Measurements from ENCODE around the gene STAU1. TPM values are rescaled to one million over a fixed set of nuclear protein-coding genes. Genes with fewer than 3 reads are reported as not detected.
"Not testable (repeated sequence)": the region's sequence is repeated elsewhere in the genome, so short reads cannot be mapped to it uniquely, and the experiment has no call there.

Gene STAU1
- polyA plus RNA-seq, 2 donors, result 19.2 to 30.4 TPM

DNA sequence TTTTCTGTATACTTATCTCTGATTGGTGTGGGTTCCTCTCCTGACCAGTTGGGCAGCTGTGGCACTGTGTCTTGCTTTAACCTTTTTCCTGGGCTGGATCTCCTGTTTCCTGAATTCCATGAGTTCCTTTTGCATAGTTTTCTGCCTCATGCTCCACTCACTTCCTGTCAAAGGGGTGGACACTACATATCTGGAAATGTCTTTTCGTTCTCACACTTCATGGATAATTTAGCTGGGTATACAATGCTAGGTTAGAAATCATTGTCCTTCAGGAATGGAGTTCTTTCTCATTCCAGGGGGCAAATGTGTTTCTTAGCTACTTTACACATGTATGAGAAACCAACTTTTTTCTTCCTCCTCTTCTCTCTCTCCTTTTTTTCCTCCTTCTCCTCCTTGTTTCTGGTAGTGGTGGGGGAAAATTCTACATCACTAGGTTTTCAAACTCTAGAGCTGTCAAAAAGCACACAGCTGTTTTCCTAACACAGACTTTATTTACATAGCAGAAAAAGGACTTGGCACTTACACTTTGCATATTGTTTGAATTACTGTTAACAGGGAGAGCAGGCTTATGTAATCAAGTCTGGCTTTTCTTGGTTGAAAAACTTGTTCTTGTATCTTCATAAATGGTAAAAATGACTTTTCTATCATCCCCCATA, 22.1 kb upstream of the STAU1 start:
- Histone ChIP-seq H3K27me3 (ENCODE audit: control insufficient read depth in 1 of 2, insufficient read depth in 2 of 2, low read length in 2 of 2) (no peaks in the 10 kb centered on the region), H3K4me1 (ENCODE audit: control insufficient read depth in 2 of 2, insufficient read depth in 2 of 2, low read length in 1 of 2) (no peaks in the 10 kb centered on the region), H3K9me3 (ENCODE audit: control insufficient read depth in 2 of 2, insufficient read depth in 1 of 2, low read depth in 1 of 2, low read length in 1 of 2) (no peaks in the 10 kb centered on the region), H3K4me3 (ENCODE audit: low read depth in 1 of 2, low read length in 2 of 2) (no peak overlapping the region), H3K36me3 (ENCODE audit: control insufficient read depth in 2 of 2, insufficient read depth in 2 of 2, low read length in 1 of 2) (no peaks in the 10 kb centered on the region), H3K27ac (ENCODE audit: low read depth in 2 of 2, low read length in 1 of 2) (no peak overlapping the region)
- WGBS, 2 donors, result 59 to 87% methylated on average over 1 of the region's 1 CpG

DNA sequence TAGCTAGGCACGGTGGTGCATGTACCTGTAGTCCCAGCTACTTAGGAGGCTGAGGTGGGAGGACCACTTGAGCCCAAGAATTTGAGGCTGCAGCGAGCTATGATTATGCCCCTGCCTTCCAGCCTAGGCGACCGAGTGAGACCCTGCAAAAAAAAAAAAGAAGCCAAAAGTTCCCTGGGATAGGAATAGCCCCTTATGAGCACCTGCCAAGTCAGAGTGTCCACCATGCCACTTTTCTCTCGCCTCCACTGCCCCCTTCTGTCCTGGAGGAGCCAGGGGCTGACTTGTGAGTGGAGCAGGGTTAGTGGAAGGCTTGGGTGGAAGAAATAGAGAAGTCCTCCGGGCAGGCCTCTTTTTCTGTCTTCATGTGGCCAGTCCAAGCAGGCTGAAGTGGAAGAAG, 18.9 kb upstream of the STAU1 start:
- Histone ChIP-seq H3K4me1 (ENCODE audit: control insufficient read depth in 2 of 2, insufficient read depth in 2 of 2, low read length in 1 of 2) (no peaks in the 10 kb centered on the region), H3K4me3 (ENCODE audit: low read depth in 1 of 2, low read length in 2 of 2) (no peak overlapping the region)
- WGBS, 2 donors, result 90 to 91% methylated on average over 6 of the region's 6 CpGs

DNA sequence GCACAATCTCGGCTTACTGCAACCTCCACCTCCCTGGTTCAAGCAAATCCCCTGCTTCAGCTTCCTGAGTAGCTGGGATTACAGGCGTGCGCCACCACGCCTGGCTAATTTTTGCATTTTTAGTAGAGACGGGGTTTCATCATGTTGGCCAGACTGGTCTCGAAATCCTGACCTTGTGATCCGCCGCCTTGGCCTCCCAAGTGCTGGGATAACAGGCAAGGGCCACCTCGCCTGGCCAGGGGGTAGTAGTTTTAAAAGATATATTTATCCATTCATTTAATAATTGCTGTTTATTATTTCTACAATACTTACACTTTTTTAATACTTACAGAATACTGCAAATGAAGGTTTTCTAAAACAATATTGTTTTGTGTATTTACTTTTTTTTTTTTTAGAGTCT, 15.6 kb upstream of the STAU1 start:
- Histone ChIP-seq H3K27me3 (ENCODE audit: control insufficient read depth in 1 of 2, insufficient read depth in 2 of 2, low read length in 2 of 2) (no peaks in the 10 kb centered on the region), H3K4me1 (ENCODE audit: control insufficient read depth in 2 of 2, insufficient read depth in 2 of 2, low read length in 1 of 2) (no peaks in the 10 kb centered on the region), H3K4me3 (ENCODE audit: low read depth in 1 of 2, low read length in 2 of 2) (no peak overlapping the region), H3K9me3 (ENCODE audit: control insufficient read depth in 2 of 2, insufficient read depth in 1 of 2, low read depth in 1 of 2, low read length in 1 of 2) (no peaks in the 10 kb centered on the region), H3K36me3 (ENCODE audit: control insufficient read depth in 2 of 2, insufficient read depth in 2 of 2, low read length in 1 of 2) (no peaks in the 10 kb centered on the region), H3K27ac (ENCODE audit: low read depth in 2 of 2, low read length in 1 of 2) (no peak overlapping the region)
- WGBS, 2 donors, result 77 to 81% methylated on average over 9 of the region's 9 CpGs

More for the DNA sequence above, 18.9 kb upstream of the STAU1 start:
- no peaks in the 10 kb centered on the region for H3K36me3 ChIP-seq (ENCODE audit: control insufficient read depth in 2 of 2, insufficient read depth in 2 of 2, low read length in 1 of 2)
- H3K9me3 ChIP-seq (ENCODE audit: control insufficient read depth in 2 of 2, insufficient read depth in 1 of 2, low read depth in 1 of 2, low read length in 1 of 2), result no peaks in the 10 kb centered on the region
- H3K27me3 ChIP-seq (ENCODE audit: control insufficient read depth in 1 of 2, insufficient read depth in 2 of 2, low read length in 2 of 2), result no peaks in the 10 kb centered on the region
- no peak overlapping the region for H3K27ac ChIP-seq (ENCODE audit: low read depth in 2 of 2, low read length in 1 of 2)

DNA sequence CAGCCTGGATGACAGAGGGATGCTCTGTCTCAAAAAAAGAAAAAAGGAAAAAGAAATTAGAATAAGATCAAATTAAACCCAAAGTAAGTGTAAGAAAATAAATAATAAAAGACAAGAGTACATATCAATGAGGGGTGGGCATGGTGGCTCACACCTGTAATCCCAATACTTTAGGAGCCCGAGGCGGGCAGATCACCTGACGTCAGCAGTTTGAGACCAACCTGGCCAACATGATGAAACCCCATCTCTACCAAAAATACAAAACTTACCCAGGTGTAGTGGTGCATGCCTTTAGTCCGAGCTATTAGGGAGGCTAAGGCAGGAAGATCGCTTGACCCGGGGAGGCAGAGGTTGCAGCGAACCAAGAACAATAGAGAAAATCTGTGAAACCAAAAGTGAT, 14.9 kb upstream of the STAU1 start:
- Histone ChIP-seq H3K27me3 (ENCODE audit: control insufficient read depth in 1 of 2, insufficient read depth in 2 of 2, low read length in 2 of 2) (no peaks in the 10 kb centered on the region), H3K4me3 (ENCODE audit: low read depth in 1 of 2, low read length in 2 of 2) (no peak overlapping the region), H3K9me3 (ENCODE audit: control insufficient read depth in 2 of 2, insufficient read depth in 1 of 2, low read depth in 1 of 2, low read length in 1 of 2) (no peaks in the 10 kb centered on the region), H3K4me1 (ENCODE audit: control insufficient read depth in 2 of 2, insufficient read depth in 2 of 2, low read length in 1 of 2) (no peaks in the 10 kb centered on the region), H3K27ac (ENCODE audit: low read depth in 2 of 2, low read length in 1 of 2) (no peak overlapping the region), H3K36me3 (ENCODE audit: control insufficient read depth in 2 of 2, insufficient read depth in 2 of 2, low read length in 1 of 2) (no peaks in the 10 kb centered on the region)
- WGBS, 2 donors, result 89 to 95% methylated on average over 7 of the region's 7 CpGs

DNA sequence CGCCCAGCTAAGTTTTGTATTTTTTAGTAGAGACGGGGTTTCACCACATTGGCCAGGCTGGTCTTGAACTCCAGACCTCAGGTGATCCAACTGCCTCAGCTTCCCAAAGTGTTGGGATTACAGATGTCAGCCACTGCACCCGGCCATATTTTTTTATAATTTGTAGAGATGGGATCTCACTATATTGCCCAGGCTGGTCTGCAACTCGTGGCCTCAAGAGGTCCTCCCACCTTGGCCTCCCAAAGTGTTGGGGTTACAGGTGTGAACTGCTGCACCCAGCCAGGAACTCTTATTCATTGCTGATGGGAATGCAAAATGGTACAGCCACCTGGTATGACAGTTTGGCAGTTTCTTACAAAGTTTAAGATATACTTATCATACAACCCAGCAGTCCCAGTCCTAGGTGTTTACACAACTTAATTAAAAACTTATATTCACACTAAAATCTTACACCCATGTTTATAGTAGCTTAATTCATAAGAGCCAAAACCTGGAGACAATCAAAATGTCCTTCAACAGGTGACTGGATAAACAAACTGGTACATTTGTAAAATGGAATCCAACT, 11.7 kb upstream of the STAU1 start:
- 88 to 90% methylated on average over 4 of the region's 4 CpGs for WGBS, 2 donors
- H3K4me1 ChIP-seq (ENCODE audit: control insufficient read depth in 2 of 2, insufficient read depth in 2 of 2, low read length in 1 of 2), result no peaks in the 10 kb centered on the region
- H3K27ac ChIP-seq (ENCODE audit: low read depth in 2 of 2, low read length in 1 of 2), result no peak overlapping the region
- H3K36me3 ChIP-seq (ENCODE audit: control insufficient read depth in 2 of 2, insufficient read depth in 2 of 2, low read length in 1 of 2), result no peaks in the 10 kb centered on the region
- H3K9me3 ChIP-seq (ENCODE audit: control insufficient read depth in 2 of 2, insufficient read depth in 1 of 2, low read depth in 1 of 2, low read length in 1 of 2), result no peaks in the 10 kb centered on the region
- H3K4me3 ChIP-seq (ENCODE audit: low read depth in 1 of 2, low read length in 2 of 2), result no peak overlapping the region
- no peaks in the 10 kb centered on the region for H3K27me3 ChIP-seq (ENCODE audit: control insufficient read depth in 1 of 2, insufficient read depth in 2 of 2, low read length in 2 of 2)

DNA sequence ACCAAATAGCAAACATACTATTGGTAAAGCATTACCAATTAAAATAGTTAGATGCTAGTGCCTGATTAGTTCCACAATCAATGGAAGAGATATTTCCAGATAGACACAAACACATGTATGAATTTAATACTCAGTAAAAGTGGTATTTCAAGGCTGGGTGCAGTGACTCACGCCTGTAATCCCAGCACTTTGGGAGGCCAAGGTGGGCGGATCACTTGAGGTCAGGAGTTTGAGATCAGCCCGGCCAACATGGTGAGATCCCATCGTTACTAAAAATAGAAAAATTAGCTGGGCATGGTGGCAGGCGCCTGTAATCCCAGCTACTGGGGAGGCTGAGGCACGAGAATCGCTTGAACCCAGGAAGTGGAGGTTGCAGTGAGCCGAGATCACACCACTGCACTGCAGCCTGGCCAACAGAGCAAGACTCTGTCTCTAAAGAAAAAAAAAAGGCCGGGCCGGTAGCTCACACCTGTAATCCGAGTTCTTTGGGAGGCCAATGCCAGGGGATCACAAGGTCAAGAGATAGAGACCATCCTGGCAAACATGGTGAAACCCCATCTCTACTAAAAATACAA, 4.9 kb upstream of the STAU1 start:
- not testable (repeated sequence) for H3K27me3 ChIP-seq (ENCODE audit: control insufficient read depth in 1 of 2, insufficient read depth in 2 of 2, low read length in 2 of 2); H3K36me3 ChIP-seq (ENCODE audit: control insufficient read depth in 2 of 2, insufficient read depth in 2 of 2, low read length in 1 of 2); H3K27ac ChIP-seq (ENCODE audit: low read depth in 2 of 2, low read length in 1 of 2); H3K9me3 ChIP-seq (ENCODE audit: control insufficient read depth in 2 of 2, insufficient read depth in 1 of 2, low read depth in 1 of 2, low read length in 1 of 2); H3K4me1 ChIP-seq (ENCODE audit: control insufficient read depth in 2 of 2, insufficient read depth in 2 of 2, low read length in 1 of 2); H3K4me3 ChIP-seq (ENCODE audit: low read depth in 1 of 2, low read length in 2 of 2)
- 77 to 79% methylated on average over 11 of the region's 11 CpGs for WGBS, 2 donors

DNA sequence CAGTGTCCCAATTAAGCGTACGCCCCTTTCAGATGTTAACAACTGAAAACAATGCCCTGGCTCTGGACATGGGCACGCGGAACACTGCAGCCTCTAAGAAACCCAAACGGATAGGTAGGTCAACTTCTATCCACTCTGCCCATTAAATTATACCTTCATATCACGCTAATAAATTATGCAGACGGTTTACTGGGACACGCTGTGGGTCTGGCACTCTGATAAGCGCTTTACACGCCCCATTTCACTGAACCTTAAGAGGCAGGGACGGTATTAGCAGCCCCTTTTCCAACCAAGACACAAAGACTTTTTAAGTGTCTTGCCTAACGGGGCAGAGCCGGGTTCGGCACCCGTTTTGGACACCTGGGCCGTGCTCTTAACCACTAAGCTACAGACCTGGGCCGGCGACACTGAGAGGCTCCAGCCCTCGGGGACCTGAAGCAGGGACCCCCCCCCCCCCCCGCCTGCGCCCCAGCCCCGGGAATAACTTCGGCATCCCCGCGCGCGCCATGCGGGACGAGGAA, 744 bp downstream of the STAU1 start:
- Histone ChIP-seq H3K9me3 (ENCODE audit: control insufficient read depth in 2 of 2, insufficient read depth in 1 of 2, low read depth in 1 of 2, low read length in 1 of 2) (no peaks in the 10 kb centered on the region), H3K27ac (ENCODE audit: low read depth in 2 of 2, low read length in 1 of 2) (peak overlapping the region; percentile 85 to 96), H3K4me1 (ENCODE audit: control insufficient read depth in 2 of 2, insufficient read depth in 2 of 2, low read length in 1 of 2) (no peaks in the 10 kb centered on the region), H3K36me3 (ENCODE audit: control insufficient read depth in 2 of 2, insufficient read depth in 2 of 2, low read length in 1 of 2) (no peaks in the 10 kb centered on the region), H3K4me3 (ENCODE audit: low read depth in 1 of 2, low read length in 2 of 2) (peak overlapping the region; percentile 82 to 86), H3K27me3 (ENCODE audit: control insufficient read depth in 1 of 2, insufficient read depth in 2 of 2, low read length in 2 of 2) (no peaks in the 10 kb centered on the region)
- 0 to 1% methylated on average over 29 of the region's 29 CpGs for WGBS, 2 donors

DNA sequence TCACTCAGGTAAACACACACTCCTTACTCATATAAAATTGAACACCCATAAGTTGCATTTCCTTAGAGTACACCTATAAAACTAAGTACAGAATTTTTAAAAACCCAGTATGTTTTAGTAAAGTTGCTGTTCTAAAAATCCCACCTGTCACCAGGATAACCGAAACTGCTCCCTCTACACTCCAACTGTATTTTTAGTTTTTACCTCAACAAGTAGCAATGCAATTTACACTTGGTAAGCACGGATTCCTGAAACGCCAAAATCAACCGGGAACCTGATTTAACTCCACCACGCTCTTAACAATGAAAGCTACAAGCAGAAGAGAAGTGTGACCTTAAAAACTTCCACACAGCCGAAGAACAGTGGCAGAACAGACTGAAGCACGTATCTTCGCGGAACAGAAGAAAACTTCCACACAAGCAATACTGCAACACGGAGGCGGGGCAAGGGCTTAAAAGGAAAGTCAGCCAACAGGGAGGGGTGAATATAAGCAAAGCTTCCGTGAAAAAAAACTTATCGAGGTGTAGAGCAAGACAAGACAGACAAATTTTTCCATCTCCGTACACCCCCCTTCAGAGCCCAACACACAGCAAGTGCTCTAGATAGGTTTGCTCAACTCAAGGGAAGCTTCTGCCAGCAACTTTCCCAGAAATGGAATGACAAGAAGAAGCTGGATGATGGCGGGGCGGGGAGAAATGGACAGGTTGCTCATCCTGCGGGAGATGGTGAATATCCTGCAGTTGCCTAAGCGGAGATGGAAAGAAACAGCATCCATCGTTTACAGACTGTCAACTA, 1.4 kb downstream of the STAU1 start:
- Histone ChIP-seq H3K36me3 (ENCODE audit: control insufficient read depth in 2 of 2, insufficient read depth in 2 of 2, low read length in 1 of 2) (no peaks in the 10 kb centered on the region), H3K4me3 (ENCODE audit: low read depth in 1 of 2, low read length in 2 of 2) (peak overlapping the region; percentile 82 to 86), H3K9me3 (ENCODE audit: control insufficient read depth in 2 of 2, insufficient read depth in 1 of 2, low read depth in 1 of 2, low read length in 1 of 2) (no peaks in the 10 kb centered on the region), H3K27me3 (ENCODE audit: control insufficient read depth in 1 of 2, insufficient read depth in 2 of 2, low read length in 2 of 2) (no peaks in the 10 kb centered on the region), H3K4me1 (ENCODE audit: control insufficient read depth in 2 of 2, insufficient read depth in 2 of 2, low read length in 1 of 2) (no peaks in the 10 kb centered on the region), H3K27ac (ENCODE audit: low read depth in 2 of 2, low read length in 1 of 2) (peak overlapping the region; percentile 85 to 96)
- 1% methylated on average over 19 of the region's 19 CpGs for WGBS, 2 donors

DNA sequence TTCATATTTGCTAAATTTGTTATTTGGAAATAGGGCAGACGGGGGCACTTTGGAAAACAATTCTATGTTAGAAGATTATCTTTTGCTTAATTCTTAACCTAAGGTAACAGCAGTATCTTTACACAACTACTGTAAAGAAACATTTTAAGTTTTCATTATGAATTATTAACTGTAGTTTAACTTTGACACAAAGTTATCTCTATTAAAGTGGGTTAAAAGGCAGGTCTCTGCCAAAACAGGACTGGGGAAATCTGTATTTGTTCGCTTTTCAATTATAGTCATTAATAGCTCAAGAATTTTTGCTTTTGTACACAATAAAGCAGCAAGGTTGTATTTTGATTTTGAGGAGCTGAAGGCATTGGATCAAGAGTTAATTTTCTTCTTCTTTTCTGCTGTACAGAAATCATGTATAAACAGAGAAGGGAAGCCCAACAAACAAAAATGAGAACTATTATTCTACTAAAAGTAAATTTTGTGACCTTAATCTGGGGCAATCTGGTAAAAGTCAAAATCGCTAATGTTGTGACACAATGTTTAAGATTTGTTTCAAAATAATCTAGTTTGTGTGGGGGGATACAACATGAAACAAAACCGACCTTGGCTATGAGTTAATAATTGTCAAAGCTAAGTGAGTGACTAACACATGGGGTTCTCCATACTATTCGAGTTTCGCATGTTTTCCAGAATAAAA, 2.9 kb downstream of the STAU1 start:
- H3K27ac ChIP-seq (ENCODE audit: low read depth in 2 of 2, low read length in 1 of 2), result no peak overlapping the region
- no peaks in the 10 kb centered on the region for H3K27me3 ChIP-seq (ENCODE audit: control insufficient read depth in 1 of 2, insufficient read depth in 2 of 2, low read length in 2 of 2)
- no peaks in the 10 kb centered on the region for H3K9me3 ChIP-seq (ENCODE audit: control insufficient read depth in 2 of 2, insufficient read depth in 1 of 2, low read depth in 1 of 2, low read length in 1 of 2)
- 52 to 69% methylated on average over 6 of the region's 6 CpGs for WGBS, 2 donors
- H3K4me1 ChIP-seq (ENCODE audit: control insufficient read depth in 2 of 2, insufficient read depth in 2 of 2, low read length in 1 of 2), result peaks cover 0 to 1% of the 10 kb centered on the region in 2 donors
- no peaks in the 10 kb centered on the region for H3K36me3 ChIP-seq (ENCODE audit: control insufficient read depth in 2 of 2, insufficient read depth in 2 of 2, low read length in 1 of 2)
- no peak overlapping the region for H3K4me3 ChIP-seq (ENCODE audit: low read depth in 1 of 2, low read length in 2 of 2)
